Posterior vena cava (tissue), 2 donors: Measurements from ENCODE around the gene HSPA2. TPM values are rescaled to one million over a fixed set of nuclear protein-coding genes. Genes with fewer than 3 reads are reported as not detected.
"Not testable (repeated sequence)": the region's sequence is repeated elsewhere in the genome, so short reads cannot be mapped to it uniquely, and the experiment has no call there.

Experiments used
- DNase-seq: peaks from one replicate; pipeline ENCODE4 v3.0.0-alpha.2; 2020; ENCODE audit warnings: low spot score
- intact Hi-C, 2 donors: fragments of 100-400 bp; cut with DNase I; formaldehyde crosslinking; loops; one replicate each; pipeline versions ENCODE4 v1.14.1 to v1.14.2; 2022 to 2023
- total RNA-seq, 2 donors: library from RNA; stranded (reverse); fragmentation: NEBNext Ultra II Directional; extraction: Animal tissue kit (Norgen Biotek cat#: 25700); gene quantifications; one replicate each; pipeline ENCODE4 v1.2.1, GENCODE V29; 2021
- donor health status: DM: yes; HTN: yes; CAD: no.
- donor health status: DM: yes; HTN: yes; CAD: no.

Gene HSPA2
- total RNA-seq, 2 donors from 2014 or later = 32.7 to 49.0 TPM

DNA sequence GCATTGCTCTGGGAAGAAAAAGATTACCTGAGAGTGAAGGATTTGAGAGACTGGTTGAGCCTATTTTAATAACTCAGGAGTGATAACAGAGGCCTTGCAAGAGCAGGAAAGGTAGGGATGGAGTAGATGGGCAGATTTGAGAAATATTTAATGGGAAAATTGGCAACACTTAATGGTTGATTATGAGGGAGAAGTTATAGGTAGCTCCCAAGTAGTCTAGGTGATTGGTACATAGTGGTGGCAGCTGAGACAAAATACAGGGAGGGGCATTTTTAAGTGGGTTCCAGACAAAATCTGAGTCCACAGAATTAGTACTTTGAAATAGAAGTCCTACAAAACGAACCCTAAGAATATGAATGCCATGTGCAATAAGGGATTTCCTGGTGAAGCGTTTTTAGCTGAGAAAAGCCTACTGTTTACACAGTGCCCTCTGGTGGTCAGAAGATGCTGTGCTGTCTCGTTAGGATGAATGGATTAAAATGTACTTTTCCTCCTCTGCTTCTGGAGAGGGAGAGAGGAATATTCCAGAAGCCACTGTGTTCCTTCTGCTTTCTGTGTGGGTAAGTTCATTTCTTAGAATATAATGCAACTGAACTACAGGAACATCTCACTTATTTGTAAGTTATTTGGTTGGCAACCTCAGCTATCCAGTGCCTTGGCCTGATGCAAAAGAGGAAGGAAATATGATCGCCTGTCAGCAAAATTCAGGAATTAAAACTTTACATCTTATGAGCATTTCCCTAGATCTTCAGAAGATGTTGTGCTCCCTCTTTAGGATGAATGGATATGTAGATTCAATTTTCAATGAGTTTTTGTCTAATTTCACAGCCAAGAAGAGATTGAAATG, 29.5 kb upstream of the HSPA2 start:
- no peak for DNase-seq
- intact Hi-C loops = no loop called here

DNA sequence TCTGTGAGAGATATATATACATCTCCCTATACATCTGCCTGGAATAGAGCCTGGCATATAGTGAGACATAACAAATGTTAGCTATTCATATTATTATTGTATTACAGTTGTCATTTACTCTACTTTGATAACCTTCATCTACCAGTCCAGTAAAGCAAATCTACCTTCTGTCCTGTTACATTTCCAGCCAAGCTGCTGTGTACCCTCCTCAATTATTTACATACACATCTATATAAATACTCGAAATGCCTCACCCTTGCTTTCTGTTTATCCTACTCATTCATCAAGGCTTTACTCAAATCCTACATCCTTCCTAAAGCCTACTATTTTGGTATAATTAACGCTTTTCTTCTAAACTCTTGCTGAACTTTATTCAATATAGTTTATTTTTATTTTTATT, 27.3 kb upstream of the HSPA2 start:
- intact Hi-C loops = no loop called here
- DNase-seq = no peak

DNA sequence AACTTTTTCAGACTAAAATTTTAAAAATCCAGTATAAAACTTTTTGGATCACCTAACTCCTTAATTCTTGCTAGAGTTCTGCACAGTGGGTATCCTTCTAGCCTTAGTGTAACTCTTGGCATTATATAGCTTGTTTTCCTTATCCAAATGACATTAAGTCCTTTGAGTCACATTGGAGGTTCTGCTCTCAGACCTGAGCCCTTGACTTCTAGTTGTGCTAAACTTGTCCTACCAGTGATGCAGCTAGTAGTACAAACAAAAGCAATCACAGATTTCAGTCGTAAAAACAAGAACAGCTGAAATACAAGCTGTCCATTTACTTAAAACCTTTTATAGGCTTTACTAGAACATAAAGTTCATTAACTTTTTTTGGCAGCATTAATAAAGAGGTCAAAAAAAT, 25.5 kb upstream of the HSPA2 start:
- intact Hi-C loops = no loop called here
- no peak for DNase-seq

DNA sequence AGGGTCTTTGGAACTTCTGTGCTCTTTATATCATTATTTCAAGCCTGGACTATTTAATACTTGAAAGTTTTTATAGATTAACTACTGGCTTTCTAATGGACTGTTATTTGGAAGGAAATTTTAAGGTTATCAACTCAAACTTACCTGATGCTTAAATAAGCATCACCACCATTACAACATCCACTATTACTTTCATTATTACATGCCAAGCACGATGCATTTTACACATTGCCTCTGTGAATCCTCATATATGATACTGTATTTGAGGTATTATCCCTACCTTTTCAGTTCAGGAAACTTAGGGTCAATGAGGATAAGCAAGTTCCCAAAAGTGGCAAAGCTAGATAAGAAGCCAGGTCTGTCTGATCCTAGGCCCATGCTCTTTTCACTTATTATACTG, 23.6 kb upstream of the HSPA2 start:
- intact Hi-C loops = no loop called here
- no peak for DNase-seq

DNA sequence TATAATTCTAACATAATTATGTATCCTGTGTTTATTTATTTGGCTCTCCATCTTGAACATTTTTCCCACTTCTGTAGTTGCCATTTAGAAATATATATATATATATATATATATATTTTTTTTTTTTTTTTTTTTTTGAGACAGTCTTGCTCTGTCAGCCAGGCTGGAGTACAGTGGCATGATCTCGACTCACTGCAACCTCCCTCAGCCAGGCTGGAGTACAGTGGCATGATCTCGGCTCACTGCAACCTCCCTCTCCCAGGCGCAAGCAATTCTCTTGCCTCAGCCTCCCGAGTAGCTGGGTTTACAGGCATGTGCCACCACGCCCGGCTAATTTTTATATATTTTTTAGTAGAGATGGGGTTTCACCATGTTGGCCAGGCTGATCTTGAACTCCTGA, 22.9 kb upstream of the HSPA2 start:
- intact Hi-C loops = not testable (repeated sequence)

DNA sequence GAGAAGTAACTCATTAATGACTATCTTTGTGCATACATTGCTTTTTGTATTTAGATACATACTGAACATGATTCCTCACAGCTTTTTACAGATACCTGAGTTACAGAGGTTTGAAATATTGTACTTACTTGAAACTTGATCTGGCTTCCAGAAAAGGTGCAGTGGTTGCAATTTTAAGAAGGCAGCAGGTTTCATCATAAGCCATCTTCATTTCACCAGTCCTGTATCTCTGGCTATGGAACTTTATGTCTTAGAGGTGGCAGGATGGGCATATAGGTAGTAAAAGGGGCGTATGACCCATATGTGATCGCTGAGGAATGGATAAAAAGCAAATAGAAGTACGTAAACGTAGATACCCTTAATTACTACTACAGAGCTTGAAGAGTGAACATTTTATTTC, 22.3 kb upstream of the HSPA2 start:
- no peak for DNase-seq
- intact Hi-C loops = no loop called here

More for the DNA sequence above, 22.9 kb upstream of the HSPA2 start:
- DNase-seq = not testable (repeated sequence)

DNA sequence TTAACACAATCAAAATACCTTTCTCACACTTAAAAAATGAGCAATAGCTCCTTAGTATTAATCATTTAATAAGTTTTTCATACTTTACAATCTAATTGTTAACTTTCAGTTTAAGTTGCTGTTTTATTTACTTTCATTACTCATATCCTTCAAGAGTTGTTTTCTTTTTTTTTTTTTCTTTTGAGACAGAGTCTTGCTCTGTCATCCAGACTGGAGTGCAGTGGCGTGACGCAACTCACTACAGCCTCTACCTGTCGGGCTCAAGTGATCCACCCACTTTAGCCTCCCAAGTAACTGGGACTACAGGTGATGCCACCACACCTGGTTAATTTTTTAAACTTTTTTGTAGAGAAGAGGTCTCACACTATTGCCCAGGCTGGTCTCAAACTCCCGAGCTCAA, 19.8 kb upstream of the HSPA2 start:
- intact Hi-C loops = no loop called here
- DNase-seq = no peak

DNA sequence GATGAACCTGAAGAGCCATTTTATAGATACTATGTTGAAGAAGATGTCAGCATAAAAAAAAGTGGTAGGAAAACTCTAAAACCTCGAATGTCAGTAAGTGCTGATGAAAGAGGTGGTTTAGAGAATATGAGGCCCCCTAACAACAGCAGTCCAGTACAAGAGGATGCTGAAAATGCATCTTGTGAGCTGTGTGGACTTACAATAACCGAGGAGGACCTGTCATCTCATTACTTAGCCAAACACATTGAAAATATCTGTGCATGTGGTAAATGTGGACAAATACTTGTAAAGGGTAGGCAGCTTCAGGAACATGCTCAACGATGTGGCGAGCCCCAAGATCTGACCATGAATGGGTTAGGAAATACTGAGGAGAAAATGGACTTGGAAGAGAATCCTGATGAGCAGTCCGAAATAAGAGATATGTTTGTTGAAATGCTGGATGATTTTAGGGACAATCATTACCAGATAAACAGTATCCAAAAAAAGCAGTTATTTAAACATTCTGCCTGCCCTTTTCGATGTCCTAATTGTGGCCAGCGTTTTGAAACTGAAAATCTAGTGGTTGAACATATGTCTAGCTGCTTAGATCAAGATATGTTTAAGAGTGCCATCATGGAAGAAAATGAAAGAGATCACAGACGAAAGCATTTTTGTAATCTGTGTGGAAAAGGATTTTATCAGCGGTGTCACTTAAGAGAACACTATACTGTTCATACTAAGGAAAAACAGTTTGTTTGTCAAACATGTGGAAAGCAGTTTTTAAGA, 17.8 kb upstream of the HSPA2 start:
- DNase-seq = no peak
- intact Hi-C loops = no loop called here

DNA sequence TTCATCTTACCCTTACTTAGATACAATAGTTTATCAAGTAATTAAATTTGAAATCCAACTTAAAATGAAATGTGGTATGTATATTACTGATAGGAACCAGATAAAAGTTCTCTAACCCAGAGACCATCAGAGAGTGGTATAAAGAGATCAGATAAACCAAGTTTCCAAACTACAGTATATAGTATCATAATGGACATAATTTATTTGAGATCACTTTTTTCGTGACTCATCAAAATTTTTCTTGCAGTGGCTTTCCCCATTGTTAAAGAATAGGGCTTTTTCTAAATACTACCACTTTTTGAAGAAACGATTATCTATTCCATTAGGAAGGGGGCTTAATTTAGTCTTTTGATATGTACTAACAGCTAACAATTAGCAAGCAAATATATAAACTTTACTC, 15.2 kb upstream of the HSPA2 start:
- intact Hi-C loops = no loop called here
- no peak for DNase-seq

DNA sequence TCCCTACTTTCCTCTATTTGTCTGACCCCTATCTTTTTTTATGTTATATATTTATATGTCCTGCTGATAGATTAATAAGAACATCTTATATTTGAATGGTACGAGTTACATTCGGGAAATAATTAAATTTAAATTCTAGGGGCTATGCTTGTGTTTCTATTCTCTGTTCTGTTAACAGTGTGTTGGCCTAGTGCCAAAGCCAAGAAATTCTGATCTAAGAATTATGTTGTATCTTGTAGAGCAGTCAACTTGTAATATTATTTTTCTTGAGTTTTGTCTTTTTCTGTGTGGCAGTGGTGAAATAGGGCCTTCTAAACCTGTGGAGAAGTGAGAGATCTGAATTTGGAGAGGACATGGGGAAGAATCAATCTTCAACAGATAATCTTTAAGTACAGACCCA, 9.0 kb upstream of the HSPA2 start:
- intact Hi-C loops = no loop called here
- DNase-seq = no peak

DNA sequence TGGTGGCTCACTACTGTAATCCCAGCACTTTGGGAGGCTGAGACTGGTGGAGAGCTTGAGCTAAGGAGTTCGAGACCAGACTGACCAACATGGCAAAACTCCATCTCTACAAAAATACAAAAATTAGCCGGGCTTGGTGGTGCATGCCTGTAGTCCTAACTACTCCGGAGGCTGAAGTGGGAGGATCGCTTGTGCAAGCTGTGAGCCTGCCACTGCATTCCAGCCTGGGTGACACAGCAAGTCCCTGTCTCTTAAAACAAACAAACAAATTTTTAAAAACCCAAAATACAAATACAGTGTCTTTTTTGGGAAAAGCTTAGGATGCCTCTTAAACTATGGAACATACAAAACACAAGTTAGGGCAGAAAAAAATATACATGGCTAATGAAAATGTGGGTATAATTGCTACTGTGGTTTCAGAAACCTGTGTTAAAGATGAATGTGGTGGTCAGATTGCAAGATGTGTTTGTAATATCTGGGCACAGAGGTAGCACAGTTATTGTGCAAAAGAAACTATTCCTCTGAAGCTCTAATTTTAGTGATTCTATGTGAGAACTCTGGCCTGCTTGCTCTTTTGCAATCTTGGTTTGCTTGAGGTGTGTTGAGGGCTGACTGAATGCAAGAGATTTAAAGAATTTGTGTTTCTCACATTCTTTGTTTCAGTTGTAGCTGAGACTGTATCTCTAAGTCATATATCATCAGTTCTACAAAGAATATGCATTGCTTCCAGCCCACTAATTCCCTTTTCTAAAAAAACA, 3.9 kb upstream of the HSPA2 start:
- intact Hi-C loops = no loop called here
- DNase-seq = no peak

DNA sequence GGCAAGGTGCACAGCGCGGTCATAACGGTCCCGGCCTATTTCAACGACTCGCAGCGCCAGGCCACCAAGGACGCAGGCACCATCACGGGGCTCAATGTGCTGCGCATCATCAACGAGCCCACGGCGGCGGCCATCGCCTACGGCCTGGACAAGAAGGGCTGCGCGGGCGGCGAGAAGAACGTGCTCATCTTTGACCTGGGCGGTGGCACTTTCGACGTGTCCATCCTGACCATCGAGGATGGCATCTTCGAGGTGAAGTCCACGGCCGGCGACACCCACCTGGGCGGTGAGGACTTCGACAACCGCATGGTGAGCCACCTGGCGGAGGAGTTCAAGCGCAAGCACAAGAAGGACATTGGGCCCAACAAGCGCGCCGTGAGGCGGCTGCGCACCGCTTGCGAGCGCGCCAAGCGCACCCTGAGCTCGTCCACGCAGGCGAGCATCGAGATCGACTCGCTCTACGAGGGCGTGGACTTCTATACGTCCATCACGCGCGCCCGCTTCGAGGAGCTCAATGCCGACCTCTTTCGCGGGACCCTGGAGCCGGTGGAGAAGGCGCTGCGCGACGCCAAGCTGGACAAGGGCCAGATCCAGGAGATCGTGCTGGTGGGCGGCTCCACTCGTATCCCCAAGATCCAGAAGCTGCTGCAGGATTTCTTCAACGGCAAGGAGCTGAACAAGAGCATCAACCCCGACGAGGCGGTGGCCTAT, 875 bp downstream of the HSPA2 start:
- intact Hi-C loops = loop anchor here (5.0 to 10.0 kb wide), 2 partner anchors 93 to 96 kb away; no protein-coding TSS in a partner anchor

DNA sequence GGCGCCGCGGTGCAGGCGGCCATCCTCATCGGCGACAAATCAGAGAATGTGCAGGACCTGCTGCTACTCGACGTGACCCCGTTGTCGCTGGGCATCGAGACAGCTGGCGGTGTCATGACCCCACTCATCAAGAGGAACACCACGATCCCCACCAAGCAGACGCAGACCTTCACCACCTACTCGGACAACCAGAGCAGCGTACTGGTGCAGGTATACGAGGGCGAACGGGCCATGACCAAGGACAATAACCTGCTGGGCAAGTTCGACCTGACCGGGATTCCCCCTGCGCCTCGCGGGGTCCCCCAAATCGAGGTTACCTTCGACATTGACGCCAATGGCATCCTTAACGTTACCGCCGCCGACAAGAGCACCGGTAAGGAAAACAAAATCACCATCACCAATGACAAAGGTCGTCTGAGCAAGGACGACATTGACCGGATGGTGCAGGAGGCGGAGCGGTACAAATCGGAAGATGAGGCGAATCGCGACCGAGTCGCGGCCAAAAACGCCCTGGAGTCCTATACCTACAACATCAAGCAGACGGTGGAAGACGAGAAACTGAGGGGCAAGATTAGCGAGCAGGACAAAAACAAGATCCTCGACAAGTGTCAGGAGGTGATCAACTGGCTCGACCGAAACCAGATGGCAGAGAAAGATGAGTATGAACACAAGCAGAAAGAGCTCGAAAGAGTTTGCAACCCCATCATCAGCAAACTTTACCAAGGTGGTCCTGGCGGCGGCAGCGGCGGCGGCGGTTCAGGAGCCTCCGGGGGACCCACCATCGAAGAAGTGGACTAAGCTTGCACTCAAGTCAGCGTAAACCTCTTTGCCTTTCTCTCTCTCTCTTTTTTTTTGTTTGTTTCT, 1.7 kb downstream of the HSPA2 start:
- intact Hi-C loops = loop anchor here (5.0 to 10.0 kb wide), 2 partner anchors 93 to 95 kb away; no protein-coding TSS in a partner anchor
- DNase-seq = no peak

More for the DNA sequence above, 875 bp downstream of the HSPA2 start:
- peak; percentile 85 for DNase-seq

DNA sequence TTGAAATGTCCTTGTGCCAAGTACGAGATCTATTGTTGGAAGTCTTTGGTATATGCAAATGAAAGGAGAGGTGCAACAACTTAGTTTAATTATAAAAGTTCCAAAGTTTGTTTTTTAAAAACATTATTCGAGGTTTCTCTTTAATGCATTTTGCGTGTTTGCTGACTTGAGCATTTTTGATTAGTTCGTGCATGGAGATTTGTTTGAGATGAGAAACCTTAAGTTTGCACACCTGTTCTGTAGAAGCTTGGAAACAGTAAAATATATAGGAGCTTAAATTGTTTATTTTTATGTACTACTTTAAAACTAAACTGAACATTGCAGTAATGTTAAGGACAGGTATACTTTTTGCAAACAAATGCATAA, 2.3 kb downstream of the HSPA2 start:
- intact Hi-C loops = loop anchor here (5.0 to 10.0 kb wide), 2 partner anchors 92 to 94 kb away; no protein-coding TSS in a partner anchor
- DNase-seq = no peak

DNA sequence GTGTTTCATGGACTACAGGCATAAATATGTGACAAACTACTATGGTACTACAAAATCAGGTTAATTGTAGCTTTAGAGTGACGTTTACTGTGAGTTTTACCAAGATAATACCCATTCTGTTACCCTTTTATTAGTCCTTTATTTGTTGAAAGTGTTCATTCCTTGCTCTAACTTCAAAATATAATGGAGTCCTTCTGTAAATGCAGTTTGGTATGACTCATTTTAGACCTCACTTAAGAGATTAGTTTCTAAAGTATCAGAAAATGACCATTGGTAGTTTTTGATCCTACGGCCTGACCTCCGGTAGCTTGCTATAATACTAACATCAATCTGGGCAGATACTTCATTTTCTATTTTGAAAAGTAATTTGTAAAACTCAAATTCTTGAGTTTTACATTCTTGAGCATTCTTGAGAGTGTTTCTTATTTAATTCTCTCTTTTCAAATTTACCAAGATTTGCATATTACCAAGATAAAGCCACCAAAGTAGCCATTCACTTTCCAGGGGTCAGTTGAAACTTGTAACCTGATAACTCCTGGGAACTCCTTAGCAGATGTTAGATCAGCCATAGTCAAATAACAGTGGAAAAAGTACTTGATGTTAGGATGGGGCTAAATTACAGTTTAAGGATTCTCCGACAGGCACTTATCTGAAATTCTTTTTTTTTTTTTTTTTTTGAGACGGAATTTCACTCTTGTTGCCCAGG, 4.2 kb downstream of the HSPA2 start:
- intact Hi-C loops = loop anchor here (5.0 to 10.0 kb wide), 2 partner anchors 90 to 93 kb away; no protein-coding TSS in a partner anchor
- no peak for DNase-seq

DNA sequence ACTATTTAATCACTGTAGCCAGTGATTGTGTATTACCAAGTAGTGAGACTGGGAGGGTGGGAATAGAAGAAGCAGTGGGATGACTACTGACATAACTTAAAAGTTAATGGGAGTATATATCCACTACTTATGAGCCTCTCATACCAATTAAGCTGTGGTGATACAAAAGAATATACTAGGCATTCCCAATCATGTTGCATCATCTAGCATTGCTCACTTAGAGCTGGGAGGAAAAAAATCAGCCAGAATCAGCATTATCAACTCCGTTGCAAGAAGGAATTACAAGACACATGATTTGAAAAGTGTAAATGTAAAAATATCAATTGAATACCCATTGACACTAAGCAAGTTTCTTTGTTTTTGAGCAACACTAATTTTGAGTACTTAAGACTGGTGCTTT, 8.5 kb downstream of the HSPA2 start:
- intact Hi-C loops = loop anchor here in 1 of 2 donors (10.0 kb wide), 1 partner anchor 86 kb away; no protein-coding TSS in a partner anchor
- DNase-seq = no peak

DNA sequence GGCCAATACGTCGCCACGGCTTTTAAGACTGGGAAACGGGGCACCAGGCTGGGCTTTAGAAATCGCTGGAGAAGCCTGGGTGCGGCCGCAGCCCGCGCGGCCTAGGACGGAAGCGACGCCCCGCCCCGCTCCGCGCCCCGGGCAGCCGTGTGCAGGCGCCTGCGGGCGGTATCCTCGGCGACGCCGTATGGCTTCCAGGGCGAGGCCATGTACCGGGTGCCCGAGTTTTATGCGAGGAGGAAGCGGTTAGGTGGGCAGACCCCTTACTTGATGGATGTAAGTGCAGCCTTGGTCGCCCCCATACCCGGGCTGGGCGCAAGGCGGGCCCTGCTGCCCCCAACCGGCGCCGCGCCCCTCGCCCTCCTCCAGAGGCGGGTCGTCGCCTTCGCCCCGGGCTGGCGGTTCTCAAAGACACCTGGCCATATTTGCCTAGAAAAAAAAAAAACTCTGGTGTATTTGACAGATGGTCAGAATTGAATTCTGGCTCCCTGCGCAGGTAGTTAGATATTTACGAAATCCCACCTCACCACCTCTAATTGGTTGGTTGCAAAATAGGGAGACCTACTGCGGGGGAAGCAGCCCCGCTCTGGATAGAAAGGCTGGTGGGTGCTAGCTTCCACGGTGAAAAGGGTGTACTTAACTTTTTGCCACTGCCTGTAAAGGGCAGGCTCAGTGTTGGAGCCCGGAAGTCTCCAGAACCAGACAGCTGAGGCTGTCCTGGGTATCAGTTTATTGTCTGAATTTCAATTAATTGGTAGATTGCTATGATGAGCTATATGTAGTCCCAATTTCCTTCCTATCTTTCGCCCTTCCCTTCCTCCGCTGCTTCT, 9.5 kb downstream of the HSPA2 start, which contains the start of gene PPP1R36:
PPP1R36 (plus strand) TSS at position 171 of the 830 bp plus-strand sequence; CDS start at position 208, 37 bp downstream.
- intact Hi-C loops = loop anchor here (5.0 to 10.0 kb wide), 2 partner anchors 85 to 1367 kb away; no protein-coding TSS in a partner anchor
- peak; percentile 82 for DNase-seq
